GM18873 (cell line): ENCODE results near the gene TMEM184B.

ENCODE experiments used
- ATAC-seq: cut with Tn5 transposase; IDR thresholded peaks from one replicate; pipeline ENCODE4 v1.9.1; 2021; ENCODE audit warnings: mild to moderate bottlenecking, moderate library complexity, moderate number of reproducible peaks; ENCODE audit not compliant: unreplicated experiment, low FRiP score

The TMEM184B gene

DNA sequence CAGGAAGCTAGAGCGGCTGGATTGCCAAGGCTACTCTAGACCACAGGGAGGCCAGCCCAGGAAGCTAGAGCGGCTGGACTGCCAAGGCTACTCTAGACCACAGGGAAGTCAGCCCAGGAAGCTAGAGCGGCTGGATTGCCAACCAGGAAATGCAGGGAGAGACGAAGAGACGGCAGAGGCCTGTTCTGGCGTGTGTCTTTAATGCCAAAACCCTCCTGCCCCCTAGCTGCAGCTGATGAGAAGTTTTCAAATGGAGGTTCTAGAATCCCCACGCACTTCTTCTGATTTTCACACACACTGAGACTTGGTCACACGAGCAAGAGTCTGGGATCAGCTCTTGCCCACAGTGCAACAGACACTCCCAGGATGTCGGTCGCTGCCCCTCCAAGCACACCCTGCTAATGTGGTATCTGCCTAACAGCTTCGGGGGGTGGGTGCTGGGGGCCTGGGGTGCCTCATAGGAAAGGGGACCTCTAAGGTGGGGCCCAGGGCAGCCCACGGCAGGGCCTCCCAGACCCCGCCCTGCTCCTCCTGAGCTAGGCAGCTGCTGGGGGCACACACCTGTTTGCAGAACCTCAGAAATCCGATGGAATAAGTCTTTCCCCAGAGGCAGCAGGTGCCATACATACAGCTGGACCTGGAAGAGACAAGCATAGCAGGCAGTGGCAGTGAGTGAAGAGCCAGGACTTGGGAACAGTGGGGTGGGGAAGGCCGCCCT is 42.5 kb downstream of the TMEM184B start:
- ATAC-seq = no peak

DNA sequence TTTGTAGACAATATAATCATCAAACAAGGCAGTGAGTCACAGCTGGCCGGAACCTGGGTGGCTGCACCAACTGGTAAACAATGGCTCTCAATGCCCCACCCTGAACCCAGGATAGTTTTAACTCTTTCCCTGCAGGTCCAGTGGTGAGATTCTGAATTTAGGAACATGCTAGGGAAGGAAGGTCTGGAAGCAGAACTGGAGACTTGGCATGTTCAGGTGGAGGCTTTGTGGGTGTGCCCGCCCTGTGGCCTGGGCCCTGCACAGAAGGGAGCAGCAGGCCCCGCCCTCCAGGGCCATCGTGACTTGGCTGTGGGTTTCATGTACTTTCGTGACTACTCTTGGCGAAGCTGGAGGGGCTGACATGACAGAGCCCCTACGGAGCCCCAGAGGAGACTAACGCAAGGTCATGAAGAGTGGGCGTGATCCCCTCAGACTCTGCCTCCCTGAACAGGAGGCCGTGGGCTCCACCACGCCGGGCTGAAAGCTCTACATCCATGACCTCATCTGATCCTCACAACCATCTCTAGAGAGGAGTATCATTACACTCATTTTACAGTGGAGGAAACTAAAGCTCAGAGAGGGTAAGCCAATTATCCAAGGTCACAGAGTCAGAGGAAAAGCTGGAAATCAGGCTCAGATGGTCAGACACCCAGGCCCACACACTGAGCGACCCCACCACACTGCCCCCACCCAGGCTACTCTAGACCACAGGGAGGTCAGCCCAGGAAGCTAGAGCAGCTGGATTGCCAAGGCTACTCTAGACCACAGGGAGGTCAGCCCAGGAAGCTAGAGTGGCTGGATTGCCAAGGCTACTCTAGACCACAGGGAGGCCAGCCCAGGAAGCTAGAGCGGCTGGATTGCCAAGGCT is 43.7 kb downstream of the TMEM184B start:
- ATAC-seq = no peak

DNA sequence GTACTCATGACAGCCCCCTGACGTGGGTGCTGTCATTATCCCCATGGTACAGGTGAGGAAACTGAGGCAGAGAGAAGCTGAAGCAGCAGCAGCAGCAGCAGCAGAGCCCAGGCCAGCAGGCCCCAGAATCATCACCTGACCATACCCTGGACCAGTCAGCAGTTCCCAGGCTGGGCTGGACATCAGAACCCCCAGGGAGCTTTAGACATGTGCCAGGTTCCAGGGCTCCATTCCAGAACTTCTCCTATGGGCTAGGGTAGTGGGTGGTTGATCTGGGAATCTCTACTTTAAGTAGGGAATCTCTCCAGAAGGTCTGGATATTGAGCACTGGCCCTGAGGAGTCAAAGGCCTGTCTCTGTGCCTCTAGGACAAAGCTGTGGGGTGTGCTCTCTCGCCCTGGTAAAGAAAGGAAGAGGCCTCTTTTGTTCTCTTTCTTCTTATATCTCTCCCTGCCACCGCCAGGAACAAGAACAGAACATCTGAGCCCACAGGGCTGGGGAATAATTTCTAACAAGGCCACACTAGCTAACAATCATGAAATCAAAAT is 44.4 kb downstream of the TMEM184B start:
- ATAC-seq = no peak

DNA sequence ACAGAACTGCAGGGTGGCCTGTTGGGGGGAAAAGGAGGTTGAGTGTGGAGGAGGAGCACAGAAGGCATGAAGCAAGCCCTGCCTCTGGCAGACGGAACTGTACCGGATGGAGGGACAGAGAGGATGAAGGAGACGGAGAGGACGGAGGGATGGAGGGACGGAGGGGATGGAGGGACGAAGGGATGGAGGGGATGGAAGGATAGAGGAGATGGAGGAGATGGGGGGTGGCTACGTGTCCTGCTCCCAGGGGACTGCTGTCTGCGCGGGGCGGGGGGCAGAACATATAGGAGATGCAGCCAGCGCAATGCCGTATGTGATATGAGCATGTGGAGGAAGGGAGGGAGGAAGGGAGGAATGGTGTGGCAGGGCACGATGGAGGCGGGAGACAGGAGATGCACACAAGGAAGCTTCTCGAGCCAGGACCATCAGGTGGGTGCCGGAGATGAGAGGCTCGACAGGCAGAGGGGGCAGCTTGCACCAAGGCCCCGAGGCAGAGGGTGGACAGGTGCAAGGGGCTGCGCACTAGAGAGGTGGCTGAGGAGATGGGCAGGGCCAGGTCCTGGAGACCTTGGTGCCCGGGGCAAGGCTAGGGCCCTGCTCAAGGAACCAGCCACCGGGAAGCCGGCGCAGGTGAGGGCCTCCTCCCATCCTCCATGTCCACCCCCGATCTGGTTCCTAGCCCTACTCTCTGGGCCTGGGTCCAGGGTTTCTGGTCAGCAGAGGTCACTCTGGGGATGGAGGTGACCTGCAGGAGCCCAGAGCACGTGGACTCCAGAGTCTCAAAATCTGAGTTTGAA is 45.8 kb downstream of the TMEM184B start:
- no peak for ATAC-seq

DNA sequence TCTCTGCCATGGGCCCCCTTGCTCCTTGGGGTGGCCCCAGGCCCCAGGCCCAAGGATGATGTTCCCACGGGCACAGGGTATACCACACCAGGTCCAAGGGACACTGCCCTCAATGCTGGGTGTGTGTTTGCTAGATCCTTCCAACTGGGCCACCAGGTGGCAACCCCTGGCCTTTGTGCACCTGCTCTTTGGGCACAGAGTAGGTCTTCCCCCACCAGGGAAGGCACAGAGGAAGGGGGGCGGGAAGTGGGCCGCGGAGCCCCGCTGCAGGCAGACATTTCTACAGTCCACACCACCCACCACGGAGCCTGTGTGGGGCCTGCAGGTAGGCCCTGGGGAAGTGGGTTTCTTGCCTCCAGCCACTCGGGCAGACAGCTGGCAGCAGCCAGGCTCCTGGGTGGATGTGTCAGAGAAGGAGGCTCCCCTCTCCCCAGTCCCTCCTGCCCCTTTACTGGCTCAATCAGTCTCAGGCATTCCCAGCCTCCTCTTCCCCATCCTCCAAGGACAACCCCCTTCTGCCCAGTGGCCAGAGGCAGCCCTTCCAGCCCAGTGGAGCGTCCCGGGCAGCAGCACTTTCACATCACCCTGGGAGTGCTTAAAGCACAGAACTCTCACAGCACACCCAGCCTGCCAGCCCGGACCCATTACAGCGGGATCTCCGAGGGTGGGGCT is 49.4 kb downstream of the TMEM184B start:
- ATAC-seq = no peak

DNA sequence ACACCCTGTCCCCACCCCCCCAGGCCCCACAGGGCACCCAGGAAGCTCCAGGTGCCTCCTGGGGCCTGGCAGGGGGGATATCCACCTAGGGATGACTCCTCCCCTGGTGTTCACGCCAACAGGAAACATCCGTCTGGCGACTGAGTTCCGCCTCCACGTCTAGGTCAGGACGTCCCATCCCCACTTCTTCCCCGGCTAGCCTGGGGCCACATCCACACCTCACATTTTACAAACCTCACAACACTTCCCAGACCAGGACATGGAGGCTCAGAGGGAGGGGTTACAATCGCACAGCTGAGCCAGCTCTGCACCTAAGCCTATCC is 50.1 kb downstream of the TMEM184B start:
- ATAC-seq = no peak

DNA sequence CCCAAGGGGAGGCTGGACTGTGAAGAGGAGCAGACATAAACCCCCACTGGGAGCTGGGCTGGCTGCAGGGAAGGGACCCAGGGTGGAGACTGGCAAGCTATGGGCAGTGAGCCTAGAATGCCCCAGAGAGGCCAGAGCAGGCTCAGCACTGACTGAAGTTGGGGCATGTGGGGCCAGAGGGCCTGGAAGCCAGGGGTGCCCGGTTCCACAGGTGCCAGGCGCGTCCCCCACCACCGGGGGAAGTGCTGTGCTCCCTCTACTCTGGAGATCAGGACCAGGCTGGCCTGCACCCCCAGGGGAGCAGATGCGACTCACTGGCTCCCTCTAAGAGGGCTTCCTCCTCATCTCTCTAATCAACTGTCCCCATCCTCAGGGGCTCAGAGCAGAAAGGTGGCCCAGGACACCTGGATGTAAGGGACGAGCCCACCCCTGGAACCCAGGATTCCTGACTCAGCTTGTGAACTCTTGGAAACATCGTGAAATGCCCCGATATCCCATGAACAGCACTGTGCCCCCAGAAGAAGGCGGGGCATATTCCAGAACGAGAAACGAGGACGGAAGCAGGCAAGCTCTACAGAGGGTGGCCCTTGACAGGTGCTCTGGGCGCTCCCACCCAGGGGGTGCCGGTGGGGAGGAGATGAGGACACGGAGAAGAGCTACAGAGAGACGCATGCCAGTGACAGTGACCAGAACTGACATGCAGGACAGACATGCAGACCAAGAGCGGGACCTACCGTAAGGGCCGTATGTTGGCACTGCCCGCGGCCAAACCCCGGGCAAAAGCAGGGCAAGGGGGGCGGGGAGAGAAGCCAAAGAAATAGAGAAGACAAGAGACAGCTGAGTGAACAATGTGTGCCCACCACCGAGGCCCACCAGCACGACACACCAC is 50.7 kb downstream of the TMEM184B start:
- ATAC-seq = no peak

DNA sequence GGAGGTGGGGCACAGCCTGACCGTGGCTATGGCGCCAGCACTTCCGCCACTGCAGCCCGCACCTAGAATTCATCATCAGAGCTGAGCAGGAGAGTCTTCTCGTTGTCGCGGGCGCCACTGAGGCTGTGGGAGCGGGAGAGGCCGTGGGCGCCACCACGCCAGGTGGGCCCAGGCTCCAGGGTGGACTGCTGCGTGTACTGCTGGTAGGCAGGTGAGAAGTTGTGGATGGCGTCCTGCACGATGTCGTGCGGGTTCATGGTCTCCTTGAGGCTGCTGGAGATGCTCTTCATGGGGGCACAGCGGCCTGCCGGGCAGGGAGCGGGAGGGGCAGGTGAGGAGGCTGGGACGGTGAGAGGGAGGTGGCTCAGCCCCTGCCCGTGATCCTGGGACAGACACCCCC is 51.4 kb downstream of the TMEM184B start:
- no peak for ATAC-seq

DNA sequence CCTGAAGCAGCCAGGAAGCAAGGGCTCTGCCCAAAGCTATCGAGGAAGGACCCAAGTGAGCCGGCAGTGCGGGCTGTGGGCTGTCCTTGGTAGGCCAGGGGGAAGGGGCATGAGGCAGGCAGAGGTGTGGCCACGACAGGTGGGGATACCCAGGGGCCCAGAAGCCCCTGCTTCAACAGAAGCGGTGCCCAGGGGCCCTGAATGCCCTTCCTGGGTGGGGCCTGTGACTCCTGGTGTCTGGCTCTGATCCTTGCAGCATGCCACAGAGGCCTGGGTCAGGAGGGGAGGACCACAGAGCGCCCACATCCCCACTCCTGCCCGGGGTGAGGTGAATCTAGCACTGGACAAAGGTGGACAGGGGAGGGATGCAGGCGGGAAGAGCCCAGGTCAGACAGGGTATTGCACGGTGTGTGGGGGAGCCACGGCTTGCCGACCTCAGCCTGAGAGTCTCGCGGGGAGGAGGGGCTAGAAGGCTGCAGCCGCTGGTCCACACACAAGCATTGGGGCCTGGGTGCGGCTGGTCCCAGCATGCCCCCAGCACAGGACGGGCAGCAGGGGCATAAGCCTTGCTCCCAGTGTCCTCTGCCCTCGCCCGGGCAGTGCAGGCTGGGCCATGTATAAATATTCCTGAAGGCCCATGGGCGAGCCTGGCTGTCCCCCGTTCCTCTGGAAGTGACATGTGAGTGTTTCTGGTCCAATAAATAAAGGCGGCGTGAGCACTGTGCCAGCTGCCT is 52.0 kb downstream of the TMEM184B start:
- ATAC-seq = no peak

DNA sequence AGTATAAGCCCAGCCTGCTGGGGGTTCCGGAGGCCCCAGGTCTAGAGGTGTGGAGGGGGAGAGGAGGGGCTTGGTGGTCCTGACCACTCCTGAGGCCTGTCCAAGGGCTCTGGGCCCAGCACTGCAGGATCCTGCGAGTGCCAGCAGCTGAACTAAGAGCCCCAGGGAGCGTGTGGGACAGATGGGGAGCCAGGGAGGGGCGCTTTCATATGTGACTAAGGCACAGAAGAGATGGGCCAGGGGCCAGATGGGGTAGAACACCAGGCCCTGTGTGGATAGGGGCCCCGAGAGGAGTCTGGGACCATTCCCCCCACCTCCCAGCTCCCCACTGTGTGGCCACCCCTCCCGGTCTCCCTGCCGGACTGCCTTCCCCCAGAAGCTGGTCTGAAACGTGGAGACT is 52.6 kb downstream of the TMEM184B start:
- no peak for ATAC-seq

DNA sequence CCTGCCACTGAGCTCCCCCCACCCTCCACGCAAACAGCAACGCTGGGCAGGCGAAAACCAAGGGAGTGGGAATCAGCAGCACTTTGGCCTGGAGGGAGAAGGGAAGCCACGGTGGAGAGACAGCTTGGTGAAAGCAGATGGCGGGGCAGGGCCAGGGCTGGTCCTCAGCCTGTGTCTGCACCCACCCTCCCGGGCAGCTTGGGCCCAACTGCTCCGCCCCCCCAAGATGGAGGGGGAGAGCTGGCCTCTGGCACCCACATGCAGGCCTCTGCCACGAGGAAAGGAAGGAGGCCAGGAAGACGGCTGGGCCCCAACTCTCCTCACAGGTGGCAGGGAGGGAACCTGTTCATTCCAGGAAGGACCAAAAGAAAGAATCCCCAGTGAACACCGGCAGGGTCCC is 53.2 kb downstream of the TMEM184B start:
- ATAC-seq = no peak

DNA sequence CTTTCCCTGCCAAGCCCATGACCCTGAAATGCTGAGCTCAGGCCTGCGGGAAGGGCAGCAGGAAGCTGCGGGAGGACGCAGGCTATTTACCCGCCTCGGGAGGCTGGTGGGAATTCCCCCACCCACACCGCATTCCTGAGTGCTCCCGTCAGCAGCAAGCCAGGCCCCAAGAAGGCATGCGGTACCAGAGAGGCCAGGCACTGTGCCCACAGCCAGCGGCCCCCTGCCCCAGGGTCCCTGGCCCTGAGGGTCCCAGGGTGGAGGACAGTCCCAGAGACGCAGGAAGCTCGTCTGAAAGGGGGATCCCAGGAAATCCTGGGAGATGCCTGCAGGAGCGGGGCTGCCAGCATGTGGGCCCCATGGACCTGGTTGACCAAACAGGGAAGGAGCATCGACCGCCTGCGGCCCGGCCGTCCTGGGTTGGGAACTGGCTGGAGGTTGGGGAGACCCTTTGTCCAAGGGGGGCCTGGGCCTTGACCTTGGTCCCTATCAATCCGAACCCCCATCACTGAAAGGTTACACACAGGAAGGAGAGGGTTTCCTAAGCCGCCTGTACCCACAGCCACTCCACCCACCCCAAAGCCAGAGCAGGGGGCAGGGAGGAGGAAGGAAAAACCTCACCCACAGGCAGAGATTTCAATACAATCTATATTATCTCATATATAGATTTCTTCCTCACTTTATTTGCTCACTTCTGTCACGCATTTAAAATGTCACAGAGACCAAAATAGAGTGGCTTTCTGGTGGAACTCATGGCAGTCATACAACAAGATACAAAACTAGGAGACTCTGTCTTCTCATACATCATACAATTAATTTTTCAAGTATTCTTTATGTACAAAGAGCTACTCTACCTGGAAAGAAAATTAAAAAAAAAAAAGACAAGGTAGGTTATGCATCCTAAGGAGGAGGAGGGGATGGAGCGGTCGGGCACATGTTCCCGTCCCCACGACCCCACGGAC is 53.9 kb downstream of the TMEM184B start:
- no peak for ATAC-seq

DNA sequence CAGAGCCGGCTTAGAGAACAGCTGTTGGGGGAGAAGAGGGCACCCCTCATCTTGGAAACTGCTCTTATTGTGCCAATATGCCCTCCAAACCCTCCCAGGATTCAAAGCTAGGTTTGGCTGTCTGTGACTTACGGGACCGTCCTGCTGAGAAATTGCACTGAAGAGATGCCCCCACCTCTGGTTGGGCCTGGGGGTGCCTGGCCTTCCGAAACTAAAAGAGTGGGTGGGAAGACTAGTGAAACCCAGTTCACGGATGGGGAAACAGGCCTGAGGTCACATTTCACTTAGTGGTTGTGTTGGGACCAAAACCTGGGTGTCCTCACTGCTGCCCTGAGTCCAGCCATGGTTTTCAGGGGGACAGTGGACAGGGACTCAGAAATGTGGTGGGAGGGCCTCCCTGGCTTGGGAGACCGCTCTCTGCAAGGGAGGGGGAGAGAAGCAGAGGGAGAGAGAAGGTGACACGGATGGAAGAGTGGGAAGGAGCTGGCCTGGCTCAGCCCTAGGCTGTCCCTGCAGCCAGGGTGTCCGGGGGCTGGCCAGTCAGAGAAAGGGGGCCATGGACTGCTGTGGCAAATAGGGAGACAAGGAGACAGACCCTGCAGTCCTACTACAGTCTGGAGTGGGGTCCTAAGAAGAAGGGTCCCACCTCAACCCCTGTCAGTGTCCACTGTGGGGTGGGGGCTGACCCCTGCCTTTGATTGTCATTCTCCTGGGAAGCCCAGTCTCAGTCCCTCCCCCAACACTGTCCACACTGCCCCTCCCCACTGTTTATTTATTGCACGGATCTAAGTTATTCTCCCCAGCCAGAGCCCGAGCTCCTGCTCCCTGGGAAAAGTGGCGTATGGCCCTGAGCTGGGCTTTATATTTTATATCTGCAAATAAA is 57.4 kb downstream of the TMEM184B start:
- ATAC-seq = no peak

DNA sequence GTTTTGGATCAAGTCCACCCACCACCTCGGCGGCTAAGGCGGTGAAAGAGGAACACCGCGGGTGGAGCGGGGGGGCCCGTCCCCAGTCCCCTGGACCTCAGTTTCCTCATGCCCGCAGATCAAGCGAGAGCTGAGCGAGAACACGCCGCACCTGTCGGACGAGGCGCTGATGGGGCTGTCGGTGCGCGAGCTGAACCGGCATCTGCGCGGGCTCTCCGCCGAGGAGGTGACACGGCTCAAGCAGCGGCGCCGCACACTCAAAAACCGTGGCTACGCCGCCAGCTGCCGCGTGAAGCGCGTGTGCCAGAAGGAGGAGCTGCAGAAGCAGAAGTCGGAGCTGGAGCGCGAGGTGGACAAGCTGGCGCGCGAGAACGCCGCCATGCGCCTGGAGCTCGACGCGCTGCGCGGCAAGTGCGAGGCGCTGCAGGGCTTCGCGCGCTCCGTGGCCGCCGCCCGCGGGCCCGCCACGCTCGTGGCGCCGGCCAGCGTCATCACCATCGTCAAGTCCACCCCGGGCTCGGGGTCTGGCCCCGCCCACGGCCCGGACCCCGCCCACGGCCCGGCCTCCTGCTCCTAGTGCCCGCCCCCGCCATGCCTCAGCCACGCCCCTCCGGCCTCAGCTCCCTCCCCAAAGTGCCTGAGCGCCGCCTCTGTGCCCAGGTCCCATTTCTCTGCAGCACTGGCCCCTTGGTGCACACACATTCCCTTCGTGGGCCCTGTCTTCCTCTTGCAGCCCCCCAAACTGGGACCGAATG is 58.3 kb downstream of the TMEM184B start:
- no peak for ATAC-seq

DNA sequence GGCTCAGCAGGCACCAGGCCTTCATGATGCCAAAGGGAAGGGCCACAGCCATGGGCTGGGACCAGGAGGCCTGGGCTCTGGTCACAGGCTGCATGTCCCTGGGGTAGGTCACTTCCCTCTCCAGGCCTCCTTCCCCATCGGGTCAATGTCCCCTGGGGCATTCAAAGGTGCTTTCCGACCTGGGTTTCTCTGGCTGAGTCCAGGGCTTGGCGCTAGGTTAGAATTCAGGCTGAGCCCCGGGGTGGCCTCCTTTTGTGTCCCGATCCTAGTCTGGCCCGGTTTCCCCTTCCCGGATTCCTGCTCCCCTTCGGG is 58.9 kb downstream of the TMEM184B start:
- ATAC-seq = no peak

DNA sequence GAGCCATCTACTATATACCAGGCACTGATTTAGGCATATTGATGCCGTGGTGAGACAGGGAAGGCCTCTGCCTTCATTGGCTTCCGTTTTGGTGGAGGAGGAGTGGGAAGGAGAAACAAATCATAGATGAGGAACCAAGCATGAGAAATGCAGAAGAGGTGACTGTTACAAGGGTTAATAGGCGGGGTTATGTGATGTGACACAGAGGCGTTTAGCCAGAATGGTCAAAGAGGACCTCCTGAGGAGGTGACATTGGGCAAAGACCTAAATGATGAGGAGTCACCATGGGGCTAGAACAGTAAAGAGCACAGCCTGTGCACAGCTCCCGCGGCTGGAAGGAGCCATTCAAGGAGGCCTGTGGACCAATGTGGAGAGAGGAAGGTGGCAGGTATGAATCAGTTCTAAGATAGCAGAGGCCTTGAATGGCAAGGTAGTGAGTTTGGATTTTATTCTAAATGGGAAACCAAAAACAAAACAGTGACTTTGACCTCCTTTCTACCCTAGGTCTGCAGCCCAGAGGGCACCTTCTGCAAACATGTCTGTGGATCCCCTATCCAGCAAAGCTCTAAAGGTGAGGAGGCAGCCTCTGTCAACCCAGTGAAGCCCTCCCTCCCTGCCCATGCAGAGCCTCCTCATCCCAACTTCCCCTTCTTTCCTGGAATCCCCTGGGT is 59.4 kb downstream of the TMEM184B start:
- ATAC-seq = no peak
